Measurements from ENCODE around the gene LNX1. TPM values are rescaled to one million over a fixed set of nuclear protein-coding genes. Genes with fewer than 3 reads are reported as not detected.

The LNX1 gene
- total RNA-seq, 1 donor from 2014 or later = 4.4 TPM

DNA sequence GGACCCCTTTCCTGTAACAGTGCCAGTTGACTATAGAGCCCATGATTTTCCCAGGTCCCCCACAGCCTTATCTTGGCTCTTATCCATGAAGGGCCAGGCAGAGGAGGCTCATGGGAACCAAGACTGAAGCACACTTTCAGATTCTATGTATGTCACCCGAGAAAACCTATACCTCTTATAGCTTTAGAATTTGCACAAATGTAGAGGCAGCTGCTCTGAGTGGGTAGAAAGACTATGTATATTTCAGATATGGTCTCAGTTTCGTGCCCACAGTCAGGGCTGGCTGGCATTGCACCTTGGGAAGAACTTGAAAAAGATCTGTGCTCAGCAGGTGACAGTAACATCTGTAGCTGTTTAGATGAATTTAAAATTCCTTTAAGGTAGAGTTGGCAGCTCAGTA lies 8.3 kb upstream of the LNX1 start:
- Histone ChIP-seq H2AFZ (ENCODE audit: low read depth, low read length) (no peak overlapping the region), H3K27me3 (ENCODE audit: insufficient read depth, low read length) (no peaks in the 10 kb centered on the region), H3K36me3 (ENCODE audit: insufficient read depth, low read length) (no peaks in the 10 kb centered on the region), H3K79me2 (ENCODE audit: insufficient read depth, low read length) (no peaks in the 10 kb centered on the region), H3K9ac (ENCODE audit: low read length) (no peak overlapping the region), H3K27ac (ENCODE audit: low read depth, low read length) (peak overlapping the region; percentile 44), H3K4me1 (ENCODE audit: insufficient read depth, low read length) (no peaks in the 10 kb centered on the region), H3K4me3 (ENCODE audit: insufficient read depth, low read depth, low read length) (no peak overlapping the region), H3K4me2 (ENCODE audit: low read length) (no peak overlapping the region), H4K20me1 (ENCODE audit: insufficient read depth, low read length) (no peaks in the 10 kb centered on the region), H3K9me3 (ENCODE audit: insufficient read depth, low read depth, low read length) (no peaks in the 10 kb centered on the region)
- Mint-ChIP-seq H3K4me1 (ENCODE audit: low read depth, unreplicated experiment) (peaks cover 29% of the 10 kb centered on the region), H3K36me3 (ENCODE audit: low read depth, unreplicated experiment) (no peaks in the 10 kb centered on the region), H3K27ac (ENCODE audit: unreplicated experiment) (peak overlapping the region; percentile 98), H3K4me3 (ENCODE audit: unreplicated experiment) (no peak overlapping the region), H3K9me3 (ENCODE audit: unreplicated experiment) (peaks cover 7% of the 10 kb centered on the region), H3K27me3 (ENCODE audit: low read depth, unreplicated experiment) (no peaks in the 10 kb centered on the region)
- DNase-seq (ENCODE audit: low read depth) = no peak
- FAIRE-seq = no peak
- TF ChIP-seq, protein P1, sequence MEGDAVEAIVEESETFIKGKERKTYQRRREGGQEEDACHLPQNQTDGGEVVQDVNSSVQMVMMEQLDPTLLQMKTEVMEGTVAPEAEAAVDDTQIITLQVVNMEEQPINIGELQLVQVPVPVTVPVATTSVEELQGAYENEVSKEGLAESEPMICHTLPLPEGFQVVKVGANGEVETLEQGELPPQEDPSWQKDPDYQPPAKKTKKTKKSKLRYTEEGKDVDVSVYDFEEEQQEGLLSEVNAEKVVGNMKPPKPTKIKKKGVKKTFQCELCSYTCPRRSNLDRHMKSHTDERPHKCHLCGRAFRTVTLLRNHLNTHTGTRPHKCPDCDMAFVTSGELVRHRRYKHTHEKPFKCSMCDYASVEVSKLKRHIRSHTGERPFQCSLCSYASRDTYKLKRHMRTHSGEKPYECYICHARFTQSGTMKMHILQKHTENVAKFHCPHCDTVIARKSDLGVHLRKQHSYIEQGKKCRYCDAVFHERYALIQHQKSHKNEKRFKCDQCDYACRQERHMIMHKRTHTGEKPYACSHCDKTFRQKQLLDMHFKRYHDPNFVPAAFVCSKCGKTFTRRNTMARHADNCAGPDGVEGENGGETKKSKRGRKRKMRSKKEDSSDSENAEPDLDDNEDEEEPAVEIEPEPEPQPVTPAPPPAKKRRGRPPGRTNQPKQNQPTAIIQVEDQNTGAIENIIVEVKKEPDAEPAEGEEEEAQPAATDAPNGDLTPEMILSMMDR (IDR thresholded peaks at IDR 0.05; ENCODE audit: insufficient read depth, low read depth, low read length) = no peak
- TF ChIP-seq EZH2 (IDR thresholded peaks at IDR 0.05; ENCODE audit: insufficient read depth, low read length) = no peak

DNA sequence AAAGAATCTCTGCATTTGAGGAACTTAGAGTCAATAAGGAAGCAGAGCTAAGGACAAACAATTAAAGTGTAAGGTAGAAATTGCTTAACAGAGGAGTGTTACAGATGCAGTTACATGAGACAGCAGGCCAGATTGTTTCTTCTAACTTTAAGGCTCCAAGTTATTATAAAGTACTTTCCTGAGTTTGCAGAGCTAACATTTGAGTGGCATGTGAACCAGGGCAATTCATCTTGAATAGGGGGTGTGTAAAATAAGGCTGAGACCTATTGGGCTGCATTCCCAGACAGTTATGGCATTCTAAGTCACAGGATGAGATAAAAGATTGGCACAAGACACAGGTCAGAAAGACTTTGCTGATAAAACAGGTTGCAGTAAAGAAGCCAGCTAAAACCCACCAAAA lies 7.6 kb upstream of the LNX1 start:
- H3K4me1 Mint-ChIP-seq (ENCODE audit: low read depth, unreplicated experiment) = peaks cover 29% of the 10 kb centered on the region
- Histone ChIP-seq H3K4me2 (ENCODE audit: low read length) (no peak overlapping the region), H3K27ac (ENCODE audit: low read depth, low read length) (peak overlapping the region; percentile 44), H3K79me2 (ENCODE audit: insufficient read depth, low read length) (no peaks in the 10 kb centered on the region), H2AFZ (ENCODE audit: low read depth, low read length) (peak overlapping the region; percentile 3), H3K4me1 (ENCODE audit: insufficient read depth, low read length) (no peaks in the 10 kb centered on the region), H3K27me3 (ENCODE audit: insufficient read depth, low read length) (no peaks in the 10 kb centered on the region), H4K20me1 (ENCODE audit: insufficient read depth, low read length) (no peaks in the 10 kb centered on the region), H3K9me3 (ENCODE audit: insufficient read depth, low read depth, low read length) (no peaks in the 10 kb centered on the region), H3K9ac (ENCODE audit: low read length) (no peak overlapping the region), H3K36me3 (ENCODE audit: insufficient read depth, low read length) (no peaks in the 10 kb centered on the region), H3K4me3 (ENCODE audit: insufficient read depth, low read depth, low read length) (no peak overlapping the region)
- H3K36me3 Mint-ChIP-seq (ENCODE audit: low read depth, unreplicated experiment) = no peaks in the 10 kb centered on the region
- H3K9me3 Mint-ChIP-seq (ENCODE audit: unreplicated experiment) = peaks cover 7% of the 10 kb centered on the region
- no peaks in the 10 kb centered on the region for H3K27me3 Mint-ChIP-seq (ENCODE audit: low read depth, unreplicated experiment)
- no peak for FAIRE-seq
- TF ChIP-seq EZH2 (IDR thresholded peaks at IDR 0.05; ENCODE audit: insufficient read depth, low read length) = no peak
- H3K4me3 Mint-ChIP-seq (ENCODE audit: unreplicated experiment) = no peak overlapping the region
- peak; percentile 66 for DNase-seq (ENCODE audit: low read depth)
- H3K27ac Mint-ChIP-seq (ENCODE audit: unreplicated experiment) = peak overlapping the region; percentile 98

DNA sequence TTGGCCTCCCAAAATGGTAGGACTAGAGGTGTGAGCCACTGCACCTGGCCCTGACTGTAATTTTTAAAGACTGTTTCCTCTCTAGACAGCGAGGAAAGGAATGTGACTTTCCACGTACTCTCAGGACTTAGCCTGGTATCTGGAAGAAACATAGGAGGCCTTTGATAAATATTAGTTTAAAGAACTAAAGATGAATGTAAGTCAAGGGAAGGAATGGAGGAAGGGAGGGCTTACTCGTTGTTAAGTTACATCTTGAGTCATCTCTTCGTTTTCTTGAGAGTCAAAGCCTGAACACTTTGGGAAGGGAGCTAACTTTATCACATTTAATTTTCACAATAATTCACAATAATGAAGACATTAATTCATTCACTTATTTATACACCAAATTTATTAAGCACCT lies 7.2 kb upstream of the LNX1 start:
- Histone ChIP-seq H3K27me3 (ENCODE audit: insufficient read depth, low read length) (no peaks in the 10 kb centered on the region), H3K4me2 (ENCODE audit: low read length) (no peak overlapping the region), H4K20me1 (ENCODE audit: insufficient read depth, low read length) (no peaks in the 10 kb centered on the region), H3K4me3 (ENCODE audit: insufficient read depth, low read depth, low read length) (no peak overlapping the region), H3K27ac (ENCODE audit: low read depth, low read length) (peak overlapping the region; percentile 44), H2AFZ (ENCODE audit: low read depth, low read length) (no peak overlapping the region), H3K36me3 (ENCODE audit: insufficient read depth, low read length) (no peaks in the 10 kb centered on the region), H3K9ac (ENCODE audit: low read length) (no peak overlapping the region), H3K9me3 (ENCODE audit: insufficient read depth, low read depth, low read length) (no peaks in the 10 kb centered on the region), H3K79me2 (ENCODE audit: insufficient read depth, low read length) (no peaks in the 10 kb centered on the region), H3K4me1 (ENCODE audit: insufficient read depth, low read length) (no peaks in the 10 kb centered on the region)
- TF ChIP-seq EZH2 (IDR thresholded peaks at IDR 0.05; ENCODE audit: insufficient read depth, low read length) = no peak
- TF ChIP-seq, protein P1 (IDR thresholded peaks at IDR 0.05; ENCODE audit: insufficient read depth, low read depth, low read length) = no peak
- Mint-ChIP-seq H3K9me3 (ENCODE audit: unreplicated experiment) (peaks cover 7% of the 10 kb centered on the region), H3K36me3 (ENCODE audit: low read depth, unreplicated experiment) (no peaks in the 10 kb centered on the region), H3K27me3 (ENCODE audit: low read depth, unreplicated experiment) (no peaks in the 10 kb centered on the region), H3K27ac (ENCODE audit: unreplicated experiment) (peak overlapping the region; percentile 98), H3K4me3 (ENCODE audit: unreplicated experiment) (no peak overlapping the region), H3K4me1 (ENCODE audit: low read depth, unreplicated experiment) (peaks cover 29% of the 10 kb centered on the region)
- DNase-seq (ENCODE audit: low read depth) (peak; percentile 20), FAIRE-seq (no peak)
